ENCODE results near the gene PTPRN2. TPM values are rescaled to one million over a fixed set of nuclear protein-coding genes. Genes with fewer than 3 reads are reported as not detected.

PTPRN2 gene
- polyA plus RNA-seq, 1 experiment = 0.31 TPM

DNA sequence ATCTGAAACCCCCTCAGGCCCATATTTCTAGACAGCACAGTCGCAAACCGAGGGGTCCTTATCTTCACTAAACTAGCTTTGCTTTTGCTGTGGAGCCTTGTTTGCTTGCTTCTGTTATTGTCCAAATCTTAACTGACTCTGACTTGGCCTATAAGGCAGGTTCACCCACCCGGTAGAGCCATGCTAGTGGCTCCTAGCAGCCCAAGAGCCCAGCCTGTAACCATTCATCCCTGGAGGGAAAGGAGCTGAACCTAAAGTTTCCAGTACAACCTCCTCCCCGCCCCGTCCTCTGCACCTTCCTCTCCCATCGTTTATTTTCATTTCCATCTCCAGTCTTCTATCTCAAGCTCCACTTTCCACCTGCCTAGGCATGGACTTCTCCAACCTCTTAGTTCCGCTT is 345.7 kb downstream of the PTPRN2 start:
- no peaks in the 10 kb centered on the region for H3K27me3 ChIP-seq (ENCODE audit: control insufficient read depth, insufficient read depth, low read length)
- CTCF ChIA-PET = no interaction called here
- H3K4me3 ChIP-seq (ENCODE audit: low read depth, low read length) = no peak overlapping the region
- H3K36me3 ChIP-seq (ENCODE audit: control insufficient read depth, insufficient read depth, low read length) = no peaks in the 10 kb centered on the region
- no peak for DNase-seq (ENCODE audit: low read depth)
- no peak for TF ChIP-seq CTCF (IDR thresholded peaks at IDR 0.05; ENCODE audit: insufficient read depth, low read depth, low read length)
- POLR2A ChIA-PET = no interaction called here

GRCh38 chr7:158240801-158241200 is 346.8 kb downstream of the PTPRN2 start:
- H3K27me3 ChIP-seq (ENCODE audit: control insufficient read depth, insufficient read depth, low read length) = no peaks in the 10 kb centered on the region
- TF ChIP-seq CTCF (IDR thresholded peaks at IDR 0.05; ENCODE audit: insufficient read depth, low read depth, low read length) = no peak
- POLR2A ChIA-PET = no interaction called here
- no peak overlapping the region for H3K4me3 ChIP-seq (ENCODE audit: low read depth, low read length)
- CTCF ChIA-PET = no interaction called here
- no peak for DNase-seq (ENCODE audit: low read depth)
- H3K36me3 ChIP-seq (ENCODE audit: control insufficient read depth, insufficient read depth, low read length) = no peaks in the 10 kb centered on the region

DNA sequence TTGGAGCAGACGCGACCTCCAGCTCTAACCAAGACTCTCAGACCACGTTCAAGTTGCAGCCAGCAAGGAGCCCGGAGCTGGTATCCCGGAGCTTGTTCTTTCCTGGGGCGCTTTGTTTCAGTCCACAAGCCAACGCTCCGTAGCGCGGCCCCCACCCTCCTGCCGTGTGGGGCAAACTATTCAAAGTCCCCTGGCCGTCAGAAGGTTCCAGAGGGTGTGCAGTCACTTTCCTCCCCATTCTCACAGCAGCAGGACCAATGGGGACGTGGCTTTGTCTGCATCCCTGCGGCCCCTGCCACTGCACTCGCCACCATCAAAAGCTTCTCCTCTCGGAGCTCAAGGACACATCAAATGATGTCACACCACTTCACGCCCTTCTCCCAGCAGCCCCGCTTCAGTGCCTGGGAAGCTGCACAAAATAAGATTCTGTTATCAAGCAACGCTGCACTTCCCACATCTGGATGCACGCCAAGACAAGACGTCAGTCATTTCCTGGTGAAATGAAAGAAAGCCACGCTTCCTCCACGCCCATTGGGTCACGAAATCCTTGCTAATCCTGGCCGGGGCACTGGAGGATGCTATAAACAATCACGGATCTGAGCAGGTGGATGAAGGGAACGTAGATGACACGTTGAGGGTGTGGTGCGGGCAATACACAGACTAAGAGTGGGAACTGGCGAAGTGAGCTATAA is 348.2 kb downstream of the PTPRN2 start:
- TF ChIP-seq CTCF (IDR thresholded peaks at IDR 0.05; ENCODE audit: insufficient read depth, low read depth, low read length) = no peak
- Histone ChIP-seq H3K4me3 (ENCODE audit: low read depth, low read length) (no peak overlapping the region), H3K36me3 (ENCODE audit: control insufficient read depth, insufficient read depth, low read length) (no peaks in the 10 kb centered on the region), H3K27me3 (ENCODE audit: control insufficient read depth, insufficient read depth, low read length) (no peaks in the 10 kb centered on the region)
- POLR2A ChIA-PET = no interaction called here
- CTCF ChIA-PET = no interaction called here
- no peak for DNase-seq (ENCODE audit: low read depth)

DNA sequence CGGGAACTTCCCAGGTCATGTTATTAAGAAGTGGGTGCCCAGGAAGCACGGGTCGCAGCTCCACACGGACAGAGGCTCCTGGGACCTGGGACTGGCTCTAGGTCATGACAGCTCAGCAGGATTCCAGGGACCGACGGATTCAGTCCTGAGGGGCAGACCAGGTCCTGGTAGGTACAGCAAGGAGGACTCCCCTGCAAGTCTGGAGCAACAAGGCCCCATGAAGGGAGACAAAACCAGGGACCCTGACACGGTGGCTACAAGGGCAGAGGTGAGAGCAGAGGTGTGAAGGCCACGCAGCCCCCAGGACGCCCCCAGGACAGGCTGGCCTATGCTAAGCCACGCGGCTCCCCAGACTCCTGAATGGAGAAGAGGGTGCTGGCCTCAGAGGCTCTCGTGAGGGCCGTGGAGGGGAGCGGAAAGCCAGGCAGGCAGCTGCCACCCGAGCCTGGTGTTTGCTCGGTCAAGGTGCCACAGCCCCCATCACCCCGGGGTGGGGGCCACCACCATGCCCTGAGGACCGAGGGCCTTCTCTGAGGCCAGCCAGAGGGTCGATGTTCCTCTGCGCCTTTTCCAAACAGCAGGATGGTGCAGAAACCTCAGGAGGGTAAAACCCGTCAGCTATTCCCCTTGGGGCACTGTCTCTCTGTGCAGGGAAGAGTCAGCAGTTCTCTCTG is 348.9 kb downstream of the PTPRN2 start:
- Histone ChIP-seq H3K36me3 (ENCODE audit: control insufficient read depth, insufficient read depth, low read length) (no peaks in the 10 kb centered on the region), H3K4me3 (ENCODE audit: low read depth, low read length) (no peak overlapping the region), H3K27me3 (ENCODE audit: control insufficient read depth, insufficient read depth, low read length) (no peaks in the 10 kb centered on the region)
- TF ChIP-seq CTCF (IDR thresholded peaks at IDR 0.05; ENCODE audit: insufficient read depth, low read depth, low read length) = no peak
- ChIA-PET POLR2A (no interaction called here), CTCF (interaction anchor here (0.5 kb wide), 1 partner anchor 1287 kb away, joined by 3 read pairs; no protein-coding TSS in a partner anchor)
- no peak for DNase-seq (ENCODE audit: low read depth)

DNA sequence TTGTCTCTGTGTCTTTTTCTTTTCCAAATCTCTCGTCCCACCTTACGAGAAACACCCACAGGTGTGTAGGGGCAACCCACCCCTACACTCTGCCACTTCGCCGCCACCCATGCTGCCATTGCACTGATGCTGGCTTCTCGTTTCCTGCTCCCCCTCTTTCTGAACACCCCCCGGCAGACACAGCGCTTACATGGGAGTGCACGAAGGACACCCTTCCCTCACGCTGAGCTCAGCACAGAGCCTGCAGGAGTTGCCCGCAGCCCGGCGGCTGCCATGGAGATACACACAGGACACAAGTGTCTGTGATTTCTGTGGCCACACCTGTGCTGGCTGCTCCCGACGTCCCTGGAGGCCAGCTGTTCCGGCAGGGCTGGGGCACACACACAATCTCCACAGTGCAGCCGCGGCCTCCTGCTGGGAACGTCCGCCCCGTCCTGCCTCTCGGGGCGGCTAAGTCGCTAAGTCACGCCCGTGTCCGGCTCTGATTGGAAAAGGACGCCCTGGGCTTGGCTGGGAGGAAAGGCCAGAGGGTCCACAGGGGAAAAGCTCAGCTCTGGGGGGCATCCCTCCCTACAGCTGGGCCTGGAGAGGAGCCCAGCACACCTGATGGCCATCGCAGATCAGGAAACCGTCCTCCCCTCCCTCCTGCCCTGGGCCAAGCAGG is 349.8 kb downstream of the PTPRN2 start:
- Histone ChIP-seq H3K27me3 (ENCODE audit: control insufficient read depth, insufficient read depth, low read length) (no peaks in the 10 kb centered on the region), H3K4me3 (ENCODE audit: low read depth, low read length) (no peak overlapping the region), H3K36me3 (ENCODE audit: control insufficient read depth, insufficient read depth, low read length) (no peaks in the 10 kb centered on the region)
- DNase-seq (ENCODE audit: low read depth) = no peak
- POLR2A ChIA-PET = no interaction called here
- CTCF ChIA-PET = interaction anchor here (0.5 kb wide), 1 partner anchor 1286 kb away, joined by 3 read pairs; no protein-coding TSS in a partner anchor
- no peak for TF ChIP-seq CTCF (IDR thresholded peaks at IDR 0.05; ENCODE audit: insufficient read depth, low read depth, low read length)

All from BJ (cell line).